ENCODE measurements around the gene CDH22.
A peak's percentile ranks its signal among the peaks of the same experiment; 100 is the strongest.

Gene CDH22

GRCh38 chr20:46300281-46300680 lies 8.0 kb downstream of the CDH22 start:
- DNase-seq (ENCODE audit: low read depth) = no peak

DNA sequence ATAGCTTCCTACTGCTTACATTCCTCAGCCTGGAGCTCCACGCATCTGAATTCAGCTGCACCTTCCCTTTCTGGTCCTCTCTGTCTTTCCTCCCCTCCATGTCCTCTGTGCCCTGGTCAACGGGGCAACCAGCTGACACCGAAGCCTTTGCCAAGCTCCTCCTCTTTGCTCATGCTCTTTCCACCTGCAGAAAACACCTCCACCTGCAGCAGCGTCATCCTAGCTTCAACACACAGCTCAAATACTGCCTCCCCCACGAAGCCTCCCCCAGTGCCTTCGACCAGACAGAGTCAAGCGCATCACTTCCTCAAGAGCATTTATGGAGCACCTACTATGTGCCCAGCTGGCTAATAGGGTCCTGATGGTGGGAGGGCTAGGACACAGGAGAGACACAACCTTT lies 9.2 kb downstream of the CDH22 start:
- DNase-seq (ENCODE audit: low read depth) = no peak

GRCh38 chr20:46298374-46298773 lies 9.9 kb downstream of the CDH22 start:
- no peak for DNase-seq (ENCODE audit: low read depth)

DNA sequence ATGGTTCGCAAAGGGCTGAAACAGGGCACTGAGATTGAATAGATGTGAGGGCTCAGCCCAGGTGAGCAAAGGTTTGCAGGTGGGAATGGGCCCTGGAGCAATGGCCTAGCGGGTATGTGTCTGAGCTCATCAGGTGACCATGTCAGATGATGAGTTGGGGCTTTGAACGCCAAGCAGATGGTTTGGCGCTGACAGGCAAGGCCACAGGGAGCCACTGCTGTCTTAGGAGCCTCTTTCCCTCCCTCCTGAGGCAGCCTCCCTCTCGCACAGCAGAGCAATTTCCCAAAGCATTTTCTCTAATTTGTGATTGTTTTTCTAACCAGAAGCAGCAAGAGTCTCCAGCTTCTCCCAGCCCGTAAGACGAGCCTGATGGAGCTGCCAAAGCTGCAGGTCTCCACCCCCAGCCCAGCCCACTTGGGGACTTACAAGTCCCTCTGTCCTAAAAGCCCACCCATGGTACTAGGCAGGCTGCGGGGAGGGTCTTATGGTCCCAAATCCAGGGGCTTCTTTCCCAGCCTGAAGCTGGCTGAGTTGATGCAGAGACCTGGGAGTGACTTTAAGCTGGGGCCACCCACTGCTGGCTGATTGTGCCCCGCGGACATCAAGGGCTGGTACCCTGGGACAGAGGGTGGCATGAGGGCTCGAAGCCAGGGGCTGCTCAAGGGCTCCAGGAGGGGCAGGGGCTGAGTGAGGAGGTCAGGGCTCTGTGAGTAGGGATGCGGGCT lies 11.6 kb downstream of the CDH22 start:
- DNase-seq (ENCODE audit: low read depth) = no peak

DNA sequence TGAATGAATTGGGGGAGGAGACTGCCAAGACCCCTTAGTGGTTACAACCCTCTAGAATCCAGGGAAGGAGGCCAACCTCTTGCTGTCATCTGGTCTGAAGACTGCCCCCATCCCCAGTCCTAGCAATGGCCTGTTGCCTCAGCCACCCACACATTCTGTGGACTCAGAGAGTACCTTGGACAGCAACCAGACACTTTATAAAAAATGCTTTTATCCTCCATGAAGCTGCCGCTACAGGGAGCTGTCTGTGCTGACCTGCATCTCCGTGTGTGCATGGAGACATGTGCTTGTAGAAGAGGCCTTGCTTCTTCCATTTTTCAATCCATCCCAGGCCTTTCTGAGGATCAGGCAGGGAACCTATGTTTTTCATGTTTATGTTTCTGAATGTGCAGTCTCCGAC lies 15.2 kb downstream of the CDH22 start:
- peak; percentile 12 for DNase-seq (ENCODE audit: low read depth)

GRCh38 chr20:46291401-46291800 lies 16.9 kb downstream of the CDH22 start:
- DNase-seq (ENCODE audit: low read depth) = no peak

DNA sequence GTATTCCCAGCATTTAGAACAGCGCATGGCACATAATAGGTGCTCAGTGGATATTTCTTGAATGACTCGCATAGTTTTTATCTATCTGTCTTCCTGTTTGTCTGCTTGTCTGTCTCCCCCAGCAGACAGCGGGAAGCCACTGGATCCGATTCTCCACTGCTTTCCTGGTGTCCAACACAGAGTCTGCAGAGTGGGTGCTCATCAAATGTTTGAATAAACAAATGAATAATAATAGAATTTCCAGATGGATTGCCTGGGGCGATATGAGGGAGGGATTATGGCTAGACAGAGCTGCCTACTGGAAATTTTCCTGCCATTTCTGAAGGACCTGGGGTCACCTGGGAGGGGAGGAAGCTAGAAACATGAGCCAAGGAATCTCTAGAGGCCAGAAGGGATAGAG lies 18.9 kb downstream of the CDH22 start:
- DNase-seq (ENCODE audit: low read depth) = no peak

DNA sequence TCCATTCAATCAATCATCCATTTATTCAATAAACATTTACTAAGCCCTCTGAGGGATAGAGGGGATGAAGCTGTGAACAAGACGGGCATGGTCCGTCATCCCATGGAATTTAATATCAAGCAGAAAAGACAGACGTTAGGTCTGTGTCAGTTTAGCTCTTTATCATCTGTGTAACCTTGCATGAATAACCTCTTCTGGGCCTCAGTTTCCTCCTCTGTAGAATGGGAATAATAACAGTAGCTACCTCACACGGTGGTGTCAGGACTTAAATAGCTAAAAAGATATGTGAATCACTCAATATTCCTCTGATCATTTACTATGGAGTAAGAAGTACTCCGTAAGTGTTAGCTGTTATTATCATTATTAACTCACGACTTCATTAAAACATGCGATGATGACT lies 21.3 kb downstream of the CDH22 start:
- no peak for DNase-seq (ENCODE audit: low read depth)

DNA sequence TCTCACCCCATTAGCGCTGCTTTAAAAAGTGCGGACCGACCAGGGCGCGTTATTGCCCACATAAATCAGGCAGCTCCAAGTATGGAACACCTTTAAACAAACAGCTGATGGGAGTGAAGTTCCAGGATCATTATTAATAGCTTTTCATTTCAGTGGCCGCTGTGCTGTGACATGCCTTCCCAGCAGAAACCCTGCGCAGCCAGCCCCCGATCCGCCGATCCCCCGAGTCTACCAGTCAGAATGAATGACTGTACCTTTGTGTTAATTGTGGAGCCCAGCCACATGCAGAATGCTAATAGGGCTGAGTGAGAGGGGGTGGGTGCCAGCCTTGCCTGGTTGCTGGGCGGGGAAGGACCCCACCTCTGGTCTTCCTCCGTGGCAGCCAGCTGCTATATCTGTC lies 21.9 kb downstream of the CDH22 start:
- DNase-seq (ENCODE audit: low read depth) = no peak

- DNase-seq (ENCODE audit: low read depth) = no peak
Measured at GRCh38 chr20:46285740-46286139, 22.6 kb downstream of the CDH22 start.

GRCh38 chr20:46285072-46285471 lies 23.2 kb downstream of the CDH22 start:
- no peak for DNase-seq (ENCODE audit: low read depth)

GRCh38 chr20:46284040-46284427 lies 24.3 kb downstream of the CDH22 start:
- no peak for DNase-seq (ENCODE audit: low read depth)

GRCh38 chr20:46283426-46284039 lies 24.8 kb downstream of the CDH22 start:
- no peak for DNase-seq (ENCODE audit: low read depth)

DNA sequence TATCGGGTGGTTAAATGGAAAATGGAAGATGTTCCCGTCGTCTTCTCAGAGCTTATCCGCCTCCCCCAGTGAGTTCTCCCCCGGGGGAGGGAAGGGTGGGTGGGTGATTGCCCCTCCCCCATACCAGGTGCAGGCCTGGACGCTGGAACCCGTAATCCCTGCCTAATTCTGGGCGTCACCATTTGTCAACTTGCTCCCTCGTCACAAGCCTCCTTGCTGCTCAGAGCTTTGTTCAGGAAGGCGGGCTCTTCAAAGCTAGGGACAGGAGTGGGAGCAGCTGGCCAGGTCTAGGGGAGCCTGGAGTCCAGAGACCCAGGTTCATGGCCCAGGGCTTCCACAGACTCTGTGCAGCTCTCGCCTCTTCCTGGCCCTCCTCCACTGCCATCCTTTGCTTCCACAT lies 25.6 kb downstream of the CDH22 start:
- DNase-seq (ENCODE audit: low read depth) = no peak

DNA sequence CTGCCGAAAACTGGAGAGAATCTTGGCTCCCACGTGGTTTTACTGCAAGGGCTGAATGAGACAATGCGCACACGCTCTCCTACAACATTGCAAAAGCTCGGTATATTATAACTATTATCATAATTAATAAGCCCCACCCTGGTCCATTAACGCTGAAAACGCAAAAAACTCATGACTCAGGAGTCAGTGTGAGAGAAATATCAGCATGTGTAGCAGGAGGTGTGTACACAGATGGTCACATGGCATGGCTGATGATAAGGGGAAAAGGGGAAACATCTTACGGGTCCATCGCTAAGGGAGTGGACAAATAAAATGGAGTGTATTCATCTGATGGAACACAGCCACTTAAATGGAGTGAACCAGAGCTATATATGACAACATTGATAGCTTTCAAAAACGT lies 29.2 kb downstream of the CDH22 start:
- DNase-seq (ENCODE audit: low read depth) = no peak

DNA sequence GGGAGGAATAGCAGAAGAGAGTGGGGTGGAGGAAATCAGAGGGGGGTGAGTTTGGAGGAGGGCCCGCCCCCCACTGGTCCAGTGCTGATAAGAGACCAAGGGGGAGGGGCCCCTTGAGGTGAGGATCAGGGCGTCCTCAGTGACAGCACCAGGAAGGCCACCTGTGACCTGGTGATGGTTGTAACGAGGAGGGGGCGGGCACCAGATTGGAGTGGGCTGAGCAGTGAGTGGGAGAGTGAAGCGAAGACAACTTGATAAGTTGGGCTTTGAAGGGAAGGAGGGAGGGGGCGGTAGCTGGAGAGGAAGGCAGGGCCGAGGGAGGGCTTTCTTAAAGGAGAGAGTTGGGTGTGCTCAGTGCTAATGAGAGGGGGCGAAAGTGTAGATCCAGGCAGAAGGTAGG lies 30.7 kb downstream of the CDH22 start:
- no peak for DNase-seq (ENCODE audit: low read depth)

- DNase-seq (ENCODE audit: low read depth) = no peak
Measured at GRCh38 chr20:46276531-46276930, 31.8 kb downstream of the CDH22 start.

GRCh38 chr20:46275091-46275490 lies 33.2 kb downstream of the CDH22 start:
- no peak for DNase-seq (ENCODE audit: low read depth)

- no peak for DNase-seq (ENCODE audit: low read depth)
Measured at GRCh38 chr20:46273717-46274116, 34.6 kb downstream of the CDH22 start.

DNA sequence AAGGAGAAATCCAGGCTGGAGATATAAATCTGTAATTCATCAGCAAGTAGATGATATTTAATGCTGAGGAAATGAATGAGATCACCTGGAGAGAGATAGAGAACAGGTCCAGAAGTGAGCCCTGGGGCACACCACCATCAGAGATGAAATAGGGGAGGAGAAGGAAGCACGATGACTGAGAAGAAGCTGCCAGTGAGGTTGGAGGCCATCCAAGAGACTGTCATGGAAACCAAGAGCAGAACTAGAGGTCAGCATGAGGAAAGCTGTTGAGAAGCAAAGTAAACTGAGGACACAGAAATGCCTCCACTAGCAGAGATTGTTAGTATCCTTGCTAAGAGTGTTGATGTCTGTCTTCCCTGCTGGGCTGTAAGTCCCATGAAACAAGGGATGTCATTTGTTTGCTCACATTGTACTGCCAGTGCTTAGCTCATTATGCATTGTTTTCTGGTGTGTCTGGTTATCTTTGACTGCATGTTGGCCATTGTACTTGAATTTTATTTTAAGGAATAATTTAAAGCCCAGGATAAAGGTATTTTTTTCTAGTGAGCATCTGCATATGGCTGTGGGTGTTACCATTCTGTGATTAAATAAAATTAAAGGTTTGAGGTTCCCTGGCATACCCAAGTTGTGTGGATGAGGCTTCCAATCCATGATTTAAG lies 35.8 kb downstream of the CDH22 start:
- DNase-seq (ENCODE audit: low read depth) = no peak

GRCh38 chr20:46270977-46271744 lies 37.1 kb downstream of the CDH22 start:
- no peak for DNase-seq (ENCODE audit: low read depth)

- DNase-seq (ENCODE audit: low read depth) = no peak
Measured at GRCh38 chr20:46269372-46269771, 38.9 kb downstream of the CDH22 start.

GRCh38 chr20:46268662-46269061 lies 39.6 kb downstream of the CDH22 start:
- DNase-seq (ENCODE audit: low read depth) = no peak
